AG04450 (cell line): ENCODE data around the gene CD70. TPM values are rescaled to one million over a fixed set of nuclear protein-coding genes. Genes with fewer than 3 reads are reported as not detected.
"Not testable (repeated sequence)": the region's sequence is repeated elsewhere in the genome, so short reads cannot be mapped to it uniquely, and the experiment has no call there.

Source experiments
- CTCF ChIA-PET: fragments of 300-600, 350-600 bp; formaldehyde crosslinking; extraction: SDS; loops from one replicate; lab custom pipeline; 2022; ENCODE audit warnings: antibody characterized with exemption, inconsistent platforms; lab: Charles Lee
- POLR2A ChIA-PET: fragments of 350-600 bp; formaldehyde crosslinking; extraction: SDS; loops from one replicate; lab custom pipeline; 2021; ENCODE audit warnings: antibody characterized with exemption, inconsistent platforms; lab: Yijun Ruan, JAX
- DNase-seq: peaks from one replicate; pipeline ENCODE4 v3.0.0-alpha.2; 2011; ENCODE audit warnings: low read depth, low spot score
- H3K27ac ChIP-seq: one replicate; pipeline ENCODE4 v1.5.1; 2012; ENCODE audit warnings: low read depth, low read length, control low read depth
- H3K27me3 ChIP-seq: one replicate; pipeline ENCODE4 v1.6.0; 2012; ENCODE audit warnings: low read length; ENCODE audit not compliant: control insufficient read depth, insufficient read depth
- H3K4me3 ChIP-seq: 2 replicates; pipeline ENCODE4 v1.5.1; 2011; ENCODE audit warnings: mild to moderate bottlenecking, low read depth, low read length, control low read depth
- H3K9me3 ChIP-seq: 2 replicates; pipeline ENCODE4 v1.5.1; 2012; ENCODE audit warnings: low read length; ENCODE audit not compliant: control insufficient read depth, insufficient read depth
- polyA plus RNA-seq: library from polyadenylated mRNA; depleted of rRNA; stranded (reverse); fragments of >200 nt; gene quantifications from 2 replicates; pipeline ENCODE4 v1.2.3, GENCODE V29; 2011
- TF ChIP-seq, protein P1 (sequence below): IDR thresholded peaks from 2 replicates; pipeline ENCODE4 v1.5.1; 2011; ENCODE audit warnings: low read depth, low read length, control low read depth, inconsistent platforms

The CD70 gene
- polyA plus RNA-seq, 1 experiment, result not detected

DNA sequence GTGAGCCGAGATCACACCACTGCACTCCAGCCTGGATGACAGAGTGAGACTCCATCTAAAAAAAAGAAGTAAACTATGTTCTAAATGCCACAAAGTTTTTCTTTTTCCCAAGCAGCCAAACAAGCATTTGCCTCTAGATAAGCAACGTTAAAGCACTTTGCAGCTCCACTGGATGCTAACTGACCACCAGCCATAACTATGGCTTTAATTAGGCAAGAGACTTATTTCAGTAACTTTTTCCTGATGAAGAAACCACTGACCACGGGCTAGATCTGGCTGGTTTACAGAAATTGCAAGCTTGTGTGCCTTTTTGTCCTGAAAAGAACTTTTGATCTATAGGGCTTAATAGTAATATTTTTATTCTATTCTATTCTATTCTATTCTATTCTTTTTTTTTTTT is 22.1 kb downstream of the CD70 start:
- CTCF ChIA-PET, result no interaction called here
- POLR2A ChIA-PET, result interaction anchor here (0.6 kb wide), 1 partner anchor 28 kb away, joined by 3 read pairs; no protein-coding TSS in a partner anchor

GRCh38 chr19:6568010-6568526 is 22.9 kb downstream of the CD70 start:
- Histone ChIP-seq H3K27ac (no peak overlapping the region), H3K27me3 (no peaks in the 10 kb centered on the region), H3K4me3 (no peak overlapping the region), H3K9me3 (peaks cover 4% of the 10 kb centered on the region; the same call in 1 of the 2 replicates)
- ChIA-PET CTCF (no interaction called here), POLR2A (no interaction called here)
- TF ChIP-seq, protein P1, sequence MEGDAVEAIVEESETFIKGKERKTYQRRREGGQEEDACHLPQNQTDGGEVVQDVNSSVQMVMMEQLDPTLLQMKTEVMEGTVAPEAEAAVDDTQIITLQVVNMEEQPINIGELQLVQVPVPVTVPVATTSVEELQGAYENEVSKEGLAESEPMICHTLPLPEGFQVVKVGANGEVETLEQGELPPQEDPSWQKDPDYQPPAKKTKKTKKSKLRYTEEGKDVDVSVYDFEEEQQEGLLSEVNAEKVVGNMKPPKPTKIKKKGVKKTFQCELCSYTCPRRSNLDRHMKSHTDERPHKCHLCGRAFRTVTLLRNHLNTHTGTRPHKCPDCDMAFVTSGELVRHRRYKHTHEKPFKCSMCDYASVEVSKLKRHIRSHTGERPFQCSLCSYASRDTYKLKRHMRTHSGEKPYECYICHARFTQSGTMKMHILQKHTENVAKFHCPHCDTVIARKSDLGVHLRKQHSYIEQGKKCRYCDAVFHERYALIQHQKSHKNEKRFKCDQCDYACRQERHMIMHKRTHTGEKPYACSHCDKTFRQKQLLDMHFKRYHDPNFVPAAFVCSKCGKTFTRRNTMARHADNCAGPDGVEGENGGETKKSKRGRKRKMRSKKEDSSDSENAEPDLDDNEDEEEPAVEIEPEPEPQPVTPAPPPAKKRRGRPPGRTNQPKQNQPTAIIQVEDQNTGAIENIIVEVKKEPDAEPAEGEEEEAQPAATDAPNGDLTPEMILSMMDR, result no peak
- DNase-seq, result no peak

More for the DNA sequence above, 22.1 kb downstream of the CD70 start:
- DNase-seq, result no peak
- Histone ChIP-seq H3K27me3 (no peaks in the 10 kb centered on the region), H3K27ac (no peak overlapping the region), H3K4me3 (no peak overlapping the region), H3K9me3 (peaks cover 1% of the 10 kb centered on the region; the same call in 1 of the 2 replicates)
- TF ChIP-seq, protein P1, result no peak

- DNase-seq, POLR2A ChIA-PET, CTCF ChIA-PET, H3K4me3 ChIP-seq, H3K27ac ChIP-seq, H3K9me3 ChIP-seq, H3K27me3 ChIP-seq: not testable (repeated sequence)
Observed at GRCh38 chr19:6566727-6567126, 24.2 kb downstream of the CD70 start.

DNA sequence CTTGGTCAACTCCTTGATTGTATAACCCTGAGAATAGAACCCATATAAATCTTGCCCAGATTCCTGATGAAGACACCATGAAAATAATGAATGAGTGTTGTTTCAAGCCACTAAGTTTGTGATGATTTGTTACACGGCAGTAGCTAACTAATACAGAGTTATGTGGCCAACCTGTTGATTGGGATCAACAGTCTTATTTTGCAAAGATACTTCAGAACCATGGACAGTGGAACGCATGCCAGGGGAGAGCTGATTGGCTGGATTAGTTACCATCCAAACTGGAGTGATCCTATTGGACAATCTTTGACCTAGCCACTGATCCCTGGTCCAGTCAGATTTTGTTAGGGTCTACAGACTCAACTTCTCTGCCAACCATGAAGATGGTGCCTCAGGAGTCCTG is 26.6 kb downstream of the CD70 start:
- Histone ChIP-seq H3K27ac (no peak overlapping the region), H3K9me3 (peaks cover 4% of the 10 kb centered on the region; the same call in 1 of the 2 replicates), H3K4me3 (no peak overlapping the region), H3K27me3 (no peaks in the 10 kb centered on the region)
- TF ChIP-seq, protein P1, result no peak
- ChIA-PET POLR2A (no interaction called here), CTCF (no interaction called here)
- DNase-seq, result no peak

- DNase-seq, POLR2A ChIA-PET, H3K27ac ChIP-seq, H3K27me3 ChIP-seq, H3K4me3 ChIP-seq, CTCF ChIA-PET, H3K9me3 ChIP-seq: not testable (repeated sequence)
Observed at GRCh38 chr19:6562437-6562836, 28.5 kb downstream of the CD70 start.

DNA sequence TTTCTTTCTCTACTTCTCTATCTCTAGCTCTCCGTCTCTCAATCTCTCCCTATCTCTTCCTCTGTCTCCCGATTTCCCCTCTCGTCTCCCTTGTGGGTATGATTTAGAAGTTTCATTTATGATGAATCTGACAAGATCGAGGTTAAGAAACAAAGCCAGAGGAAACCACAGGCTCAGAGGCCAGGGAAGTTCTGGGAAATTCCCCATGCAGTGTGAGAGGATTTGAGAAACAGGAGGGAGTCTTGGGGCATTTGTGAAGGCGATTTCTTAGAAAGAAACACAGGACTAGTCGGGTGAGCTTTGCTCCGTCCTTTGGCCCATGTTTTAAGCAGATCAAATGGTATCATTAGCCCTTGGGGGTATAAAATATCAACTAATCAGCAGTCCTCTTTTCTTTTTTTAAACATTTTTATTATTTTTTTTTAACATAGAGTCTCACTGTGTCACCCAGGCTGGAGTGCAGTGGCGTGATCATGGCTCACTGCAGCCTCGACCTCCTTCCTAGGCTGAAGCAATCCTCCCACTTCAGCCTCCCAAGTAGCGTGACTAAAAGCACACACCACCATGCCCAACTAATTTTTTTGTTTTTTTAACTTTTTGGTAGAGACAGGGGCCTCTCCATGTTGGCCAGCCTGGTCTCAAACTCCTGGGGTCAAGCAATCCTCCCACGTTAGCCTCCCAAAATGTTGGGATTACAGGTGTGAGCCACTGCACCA is 34.3 kb downstream of the CD70 start:
- H3K4me3 ChIP-seq, result no peak overlapping the region
- peaks cover 6% of the 10 kb centered on the region; the same call in 1 of the 2 replicates for H3K9me3 ChIP-seq
- no peak overlapping the region for H3K27ac ChIP-seq
- H3K27me3 ChIP-seq, result no peaks in the 10 kb centered on the region
- CTCF ChIA-PET, result no interaction called here
- no peak for DNase-seq
- TF ChIP-seq, protein P1, result no peak
- POLR2A ChIA-PET, result no interaction called here
